ENCODE results near the gene DENND2A.

DNA sequence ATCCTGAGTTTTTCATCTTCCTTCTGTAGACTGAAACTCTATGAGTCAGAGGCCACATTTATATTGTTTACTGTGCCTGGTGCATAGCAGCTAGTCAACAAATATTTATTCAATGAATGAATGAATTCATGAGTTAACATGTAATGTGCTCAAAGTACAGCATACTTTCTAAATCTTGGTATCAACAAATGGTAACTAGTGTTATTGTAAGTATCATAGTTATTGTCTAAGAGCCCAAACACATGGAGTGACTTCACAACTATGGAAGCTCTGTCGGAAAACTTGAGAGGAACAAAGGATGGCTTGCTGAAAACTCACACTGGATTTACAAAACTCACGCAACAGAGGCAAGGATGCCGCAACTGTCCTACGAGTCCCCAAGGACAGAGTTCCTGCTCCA lies 35.9 kb downstream of the DENND2A start:
- TF ChIP-seq CTCF (IDR thresholded peaks at IDR 0.05) (no peak), POLR2AphosphoS5 (IDR thresholded peaks at IDR 0.05) (peak in 1 of 3 donors; percentile 30)
